Stimulated activated CD8-positive, alpha-beta memory T cell treated with anti-CD3 and anti-CD28 coated beads, Interleukin-15, amount 100 ng/mL, for 4 hours (primary cell): ENCODE data around the gene XXYLT1.

Experiments
- DNase-seq, 2 donors: peaks; one replicate each; pipeline ENCODE4 v3.0.0-alpha.2; 2020; ENCODE audit warnings: low read depth in 2 of 2

Gene XXYLT1

DNA sequence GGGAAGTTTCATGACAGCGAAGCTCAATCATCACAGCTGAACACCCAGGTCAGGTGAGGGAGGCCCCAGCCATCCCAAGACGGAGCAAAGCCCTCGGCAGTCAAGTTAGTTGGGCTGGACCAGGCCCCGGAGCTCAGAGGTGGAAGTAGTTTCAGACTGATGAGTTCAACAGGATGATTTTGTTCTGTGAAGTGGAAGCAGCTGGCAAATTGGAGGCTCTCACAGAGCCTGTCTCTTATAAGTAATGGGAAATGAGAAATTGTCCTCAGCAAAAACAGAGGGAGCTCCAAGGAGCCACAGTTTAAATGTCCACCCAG lies 245.1 kb downstream of the XXYLT1 start:
- DNase-seq, result no peak

GRCh38 chr3:195025056-195025883 lies 245.7 kb downstream of the XXYLT1 start:
- no peak for DNase-seq

DNA sequence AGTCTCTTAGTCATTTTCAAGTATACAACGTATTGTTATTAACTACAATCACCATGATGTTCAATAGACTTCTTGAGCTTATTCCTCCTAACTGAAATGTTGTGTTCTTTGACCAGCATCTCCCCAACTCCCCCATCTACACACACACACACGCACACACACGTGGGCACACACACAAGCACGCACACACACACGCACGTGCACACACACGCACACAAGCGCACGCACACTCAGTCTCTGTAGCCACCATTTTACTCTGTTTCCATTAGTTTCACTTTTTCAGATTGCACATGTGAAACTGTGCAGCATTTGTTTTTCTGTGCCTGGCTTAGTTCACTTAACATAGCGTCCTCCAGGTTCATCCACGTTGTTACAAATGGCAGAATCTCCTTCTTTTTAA lies 247.0 kb downstream of the XXYLT1 start:
- no peak for DNase-seq

DNA sequence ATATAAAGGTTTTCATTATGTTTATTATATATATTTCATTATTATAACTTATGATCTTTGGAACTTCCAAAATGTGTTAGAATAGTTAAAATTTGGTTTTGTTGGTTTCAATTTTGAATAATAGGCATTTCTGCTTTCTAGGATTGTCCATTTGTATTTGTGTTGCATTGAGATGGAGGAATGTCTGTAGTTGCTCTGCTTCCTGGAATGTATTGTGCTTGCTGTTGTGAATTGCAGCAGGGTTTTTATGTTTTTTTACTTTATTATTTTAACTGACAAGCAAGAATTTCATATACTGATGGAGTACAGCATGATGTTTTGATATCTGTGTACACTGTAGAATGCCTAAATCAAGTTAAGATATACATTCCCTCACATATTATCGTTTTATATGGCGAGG lies 247.4 kb downstream of the XXYLT1 start:
- DNase-seq, result no peak

DNA sequence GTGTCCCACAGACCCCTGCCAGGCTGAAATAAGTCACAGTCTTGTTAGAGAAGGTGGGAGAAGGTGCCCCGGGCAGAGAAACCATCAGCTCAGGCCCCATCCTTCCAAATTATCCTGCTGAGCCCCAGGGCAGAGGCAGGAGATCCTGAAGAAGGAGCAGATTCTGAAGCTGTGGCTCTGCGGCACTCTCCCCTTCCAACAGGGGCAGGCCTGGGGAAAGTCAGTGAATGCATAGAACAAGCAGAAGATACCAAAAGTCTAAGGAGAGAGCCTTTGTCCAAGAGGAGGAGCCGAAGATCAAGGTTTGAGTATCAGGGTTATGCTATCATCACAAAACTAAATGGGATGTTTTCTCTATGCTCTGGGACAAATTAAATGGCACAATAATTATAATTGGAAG lies 249.3 kb downstream of the XXYLT1 start:
- no peak for DNase-seq

DNA sequence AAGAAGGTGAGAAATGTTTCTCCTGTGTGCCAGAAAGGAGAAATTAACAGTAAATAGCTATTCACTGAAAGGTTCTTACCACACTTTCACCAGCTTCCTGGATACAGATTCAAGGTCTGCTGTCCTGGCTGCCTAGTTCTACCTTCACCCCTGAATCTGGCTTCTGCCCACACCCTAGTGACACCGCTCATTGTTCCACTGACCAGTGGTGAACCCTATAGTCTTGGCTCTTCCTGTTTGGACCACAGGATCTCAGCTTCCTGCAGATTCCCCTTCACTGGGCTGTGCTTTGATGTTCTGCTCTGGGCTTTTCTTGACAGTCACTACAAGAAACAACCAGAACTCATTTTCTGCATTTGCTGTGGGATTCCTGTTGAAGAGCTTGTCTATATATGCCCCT lies 250.0 kb downstream of the XXYLT1 start:
- DNase-seq, result no peak

DNA sequence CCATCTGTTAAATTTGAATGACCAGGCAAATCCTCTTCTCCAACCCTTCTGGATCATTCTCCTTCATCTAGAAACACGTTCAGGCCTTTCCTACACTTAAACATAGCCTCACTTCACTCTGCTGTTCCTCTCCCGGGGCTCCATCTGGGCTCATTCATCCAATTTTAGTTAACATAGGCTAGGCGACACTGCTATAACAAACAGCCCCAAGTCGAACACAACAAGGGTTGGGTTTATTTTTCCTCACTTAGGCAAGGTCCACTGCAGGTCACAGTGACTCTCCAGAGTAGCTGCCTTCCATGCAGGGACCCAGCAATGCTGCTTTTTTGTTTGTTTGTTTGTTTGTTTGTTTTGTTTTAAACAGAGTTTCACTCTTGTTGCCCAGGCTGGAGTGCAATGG lies 250.8 kb downstream of the XXYLT1 start:
- no peak for DNase-seq

DNA sequence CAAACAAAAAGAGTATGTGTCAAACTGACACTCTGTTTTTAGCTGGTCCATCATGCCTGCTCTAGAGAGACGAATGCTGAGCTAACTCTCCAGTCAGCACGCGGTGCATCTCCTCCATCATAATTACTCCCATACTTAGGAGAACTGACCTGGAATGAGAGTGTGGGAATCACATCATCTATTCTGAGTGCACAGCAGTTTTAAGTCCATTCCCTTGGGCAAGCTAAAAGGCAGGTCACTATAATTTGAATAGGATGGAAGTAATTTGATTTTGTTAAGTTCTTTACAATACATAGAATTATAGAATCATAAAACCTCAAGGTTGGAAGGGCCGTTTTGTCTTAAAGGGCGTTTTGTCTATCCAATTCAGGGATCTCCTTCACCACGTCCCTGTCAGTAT lies 251.6 kb downstream of the XXYLT1 start:
- DNase-seq, result no peak
